ENCODE data around the gene ARHGEF4. TPM values are rescaled to one million over a fixed set of nuclear protein-coding genes. Genes with fewer than 3 reads are reported as not detected.
"Not testable (repeated sequence)": the region's sequence is repeated elsewhere in the genome, so short reads cannot be mapped to it uniquely, and the experiment has no call there.

The ARHGEF4 gene
- polyA plus RNA-seq, 1 donor: 7.4 TPM

DNA sequence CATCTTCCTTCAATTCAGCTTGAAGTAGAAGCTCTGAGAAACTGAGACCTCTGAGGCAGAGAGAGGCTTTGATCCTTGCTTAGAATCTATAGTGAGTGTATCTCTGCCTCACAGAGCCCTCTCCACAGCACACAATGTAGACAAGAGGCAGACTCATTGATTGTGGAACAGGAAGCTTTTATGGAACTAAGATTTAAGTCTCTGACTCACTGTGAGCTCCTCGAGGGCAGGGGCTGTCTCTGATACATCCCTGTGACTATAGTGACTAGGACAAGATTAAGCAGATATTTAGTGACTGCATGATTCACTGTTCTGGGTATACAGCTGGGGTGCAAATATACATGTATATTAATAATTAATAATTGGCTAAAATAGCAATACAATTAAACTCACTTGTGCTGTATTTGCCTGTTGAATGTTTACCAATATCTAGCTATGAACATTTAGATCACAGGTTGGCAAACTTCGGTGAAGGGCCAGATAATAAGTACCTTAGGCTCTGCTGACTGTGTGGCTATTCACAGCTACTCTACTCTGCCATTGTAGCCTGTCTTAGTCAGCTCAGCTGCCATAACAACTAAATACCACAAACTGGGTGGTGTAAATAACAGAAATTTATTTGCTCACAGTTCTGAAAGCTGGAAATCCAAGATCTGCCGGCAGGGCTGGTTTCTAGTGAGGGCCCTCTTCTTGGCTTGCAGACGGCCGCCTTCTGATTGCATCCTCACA, 54.4 kb downstream of the ARHGEF4 start:
- no peak for DNase-seq

- no peak for DNase-seq
These were observed 55.3 kb downstream of the ARHGEF4 start for GRCh38 chr2:130891966-130892365.

DNA sequence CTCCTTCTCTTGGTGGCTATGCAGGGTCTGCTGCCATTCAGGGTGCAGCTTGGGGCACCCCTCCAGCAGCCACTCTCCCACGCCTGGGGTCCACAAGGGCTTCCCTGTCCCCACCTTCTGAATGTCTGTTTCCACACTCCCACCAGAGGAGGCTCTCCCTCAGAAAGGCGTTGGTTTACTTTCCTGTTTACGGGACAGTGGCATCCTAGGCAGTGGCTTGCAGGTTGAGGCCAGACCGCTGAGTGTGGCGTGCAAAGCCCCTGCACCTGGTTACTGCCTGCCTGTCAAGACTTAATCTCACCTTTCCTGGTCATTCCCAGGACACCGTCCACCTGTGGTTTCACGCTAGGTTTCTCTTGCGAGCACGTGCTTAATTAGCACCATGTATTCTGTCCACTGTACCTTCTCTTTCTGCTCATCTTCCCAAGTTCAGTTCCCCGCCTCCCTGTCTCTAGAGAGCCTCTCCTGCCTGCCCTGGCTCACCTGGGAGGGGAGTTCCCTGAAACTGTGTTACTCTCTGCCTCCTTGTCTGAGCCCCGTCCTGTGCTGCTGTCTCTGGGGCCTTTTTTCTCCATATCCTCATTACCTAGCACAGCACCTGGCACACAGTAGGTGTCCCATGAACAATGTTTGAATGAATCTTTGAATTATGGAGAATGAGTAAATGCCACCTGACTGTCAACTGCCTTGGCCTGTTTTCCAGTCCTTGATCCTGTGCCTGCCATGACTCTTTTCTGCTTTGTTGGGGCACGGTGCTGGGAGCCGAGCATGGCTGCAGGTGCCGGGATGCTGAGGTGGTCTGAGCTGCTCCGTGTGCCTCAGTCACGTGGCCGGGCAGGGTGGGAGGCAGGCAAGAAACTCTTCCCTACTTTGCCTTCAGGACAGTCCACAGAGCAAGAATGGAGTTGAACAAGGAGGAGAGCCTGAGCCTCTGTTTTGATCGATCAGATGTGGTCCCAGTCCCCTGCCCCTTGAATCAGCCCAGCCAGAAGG, 56.4 kb downstream of the ARHGEF4 start:
- DNase-seq: no peak

DNA sequence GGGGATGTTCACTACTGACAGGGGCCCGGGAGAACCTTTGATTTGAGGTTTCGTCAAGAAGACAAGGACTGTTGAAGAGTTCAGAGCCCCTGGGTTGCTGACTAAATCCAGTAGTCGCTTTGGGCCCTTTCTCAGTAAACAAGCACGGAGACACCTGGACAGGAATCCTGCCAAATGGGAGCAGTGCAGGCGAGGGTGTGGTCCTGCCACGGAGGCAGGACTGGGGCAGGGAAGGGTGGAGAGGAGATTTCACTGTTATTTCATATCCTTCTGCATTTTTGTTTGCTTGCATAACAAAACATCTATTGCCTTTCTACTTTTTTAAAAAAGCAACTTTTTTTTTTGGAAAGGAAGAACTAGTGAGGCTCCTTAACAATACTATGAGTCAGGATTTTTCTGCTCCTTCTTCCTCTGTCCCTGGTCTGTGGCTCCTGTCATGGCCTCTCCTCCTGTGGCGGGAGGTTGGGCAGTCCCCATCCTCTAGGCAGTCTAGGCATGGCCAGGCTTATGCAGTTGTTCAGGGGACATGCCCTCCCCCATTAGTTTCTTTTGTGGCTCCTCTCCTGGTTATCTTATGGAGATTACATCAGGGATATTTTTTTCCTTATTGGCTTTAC, 57.7 kb downstream of the ARHGEF4 start:
- DNase-seq: no peak

- DNase-seq: no peak
These were observed 60.1 kb downstream of the ARHGEF4 start for GRCh38 chr2:130896813-130897212.

- no peak for DNase-seq
These were observed 61.8 kb downstream of the ARHGEF4 start for GRCh38 chr2:130898553-130898952.

DNA sequence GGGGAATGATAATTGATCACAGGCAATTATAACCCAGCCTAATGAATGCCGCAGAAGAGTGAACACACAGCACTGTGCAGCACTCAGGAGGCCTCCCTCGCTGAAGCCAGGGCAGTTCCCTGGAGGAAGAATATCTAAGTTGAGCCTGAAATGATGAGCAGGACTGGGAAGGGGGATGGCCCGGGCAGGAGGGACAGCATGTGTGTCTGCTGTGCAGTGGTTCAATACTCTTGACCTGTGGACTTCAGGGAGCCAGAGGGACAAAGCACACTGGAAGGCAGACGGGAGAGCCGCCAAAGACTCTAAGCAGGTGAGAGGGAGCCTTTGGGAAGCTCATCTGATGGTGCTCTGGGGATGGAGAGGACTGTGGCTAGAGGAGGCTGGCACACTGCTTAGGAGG, 62.6 kb downstream of the ARHGEF4 start:
- DNase-seq: no peak

DNA sequence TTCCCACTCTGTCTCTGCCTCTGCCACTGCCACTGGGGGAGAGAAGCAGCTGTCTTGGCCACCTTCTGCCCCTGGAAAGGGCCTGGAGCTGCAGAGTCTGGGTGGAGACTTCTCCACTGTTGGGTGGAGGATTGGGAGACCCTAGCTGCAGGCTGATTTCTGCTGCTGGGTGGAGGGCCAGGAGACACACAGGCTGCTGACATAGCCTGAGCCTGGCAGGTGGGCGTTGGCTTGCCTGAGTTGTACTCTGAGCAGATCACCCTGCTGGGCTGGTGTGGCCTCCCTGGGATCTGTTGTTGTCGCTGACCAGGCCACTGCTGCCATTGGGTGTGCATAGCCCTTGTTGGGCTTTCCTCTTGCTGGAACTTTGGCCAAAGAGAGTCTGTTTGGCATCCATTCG, 64.3 kb downstream of the ARHGEF4 start:
- DNase-seq: no peak

DNA sequence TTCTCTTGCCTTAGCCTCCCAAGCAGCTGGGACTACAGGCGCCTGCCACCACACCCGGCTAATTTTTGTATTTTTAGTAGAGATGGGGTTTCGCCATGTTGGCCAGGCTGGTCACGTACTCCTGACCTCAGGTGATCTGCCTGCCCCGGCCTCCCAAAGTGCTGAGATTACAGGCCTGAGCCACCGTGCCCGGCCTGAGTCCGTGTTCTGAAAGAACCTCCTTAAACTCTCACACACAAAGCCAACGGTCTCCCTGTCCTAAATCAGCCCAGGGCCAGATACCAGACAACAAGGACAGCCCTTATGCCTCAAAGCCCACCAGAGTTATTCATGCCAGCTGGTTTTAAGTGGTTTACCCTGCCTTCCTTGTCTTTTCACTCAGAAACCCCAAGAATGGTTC, 64.9 kb downstream of the ARHGEF4 start:
- DNase-seq: not testable (repeated sequence)

GRCh38 chr2:130908832-130909231, 72.1 kb downstream of the ARHGEF4 start:
- DNase-seq: no peak

GRCh38 chr2:130910931-130911330, 74.2 kb downstream of the ARHGEF4 start:
- no peak for DNase-seq

- no peak for DNase-seq
These were observed 74.8 kb downstream of the ARHGEF4 start for GRCh38 chr2:130911482-130911881.

DNA sequence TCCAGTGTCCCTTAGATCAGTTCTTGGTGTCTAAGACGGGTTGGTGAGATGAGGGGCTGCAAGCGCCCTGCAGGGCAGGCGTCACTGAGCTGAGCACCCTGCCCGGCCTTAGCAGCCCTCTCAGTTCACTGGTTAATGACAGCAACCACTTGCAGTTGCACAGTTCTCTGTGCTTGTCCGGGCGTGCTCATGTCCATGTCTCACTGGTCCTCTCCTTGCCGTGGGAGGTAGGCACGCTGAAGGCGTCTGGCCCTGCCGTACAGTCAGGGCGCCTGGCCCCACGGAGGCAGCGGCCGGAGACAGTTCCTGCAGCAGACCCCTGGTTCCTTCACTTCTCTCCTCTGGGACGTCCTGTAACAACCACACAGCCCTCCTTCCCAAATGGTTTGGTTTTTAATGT, 75.3 kb downstream of the ARHGEF4 start:
- DNase-seq: no peak

GRCh38 chr2:130912471-130912870, 75.8 kb downstream of the ARHGEF4 start:
- no peak for DNase-seq

GRCh38 chr2:130913891-130914290, 77.2 kb downstream of the ARHGEF4 start:
- no peak for DNase-seq

- DNase-seq: no peak
These were observed 78.4 kb downstream of the ARHGEF4 start for GRCh38 chr2:130915149-130915548.

- no peak for DNase-seq
These were observed 79.1 kb downstream of the ARHGEF4 start for GRCh38 chr2:130915595-130916437.

GRCh38 chr2:130916438-130916705, 79.7 kb downstream of the ARHGEF4 start:
- no peak for DNase-seq

DNA sequence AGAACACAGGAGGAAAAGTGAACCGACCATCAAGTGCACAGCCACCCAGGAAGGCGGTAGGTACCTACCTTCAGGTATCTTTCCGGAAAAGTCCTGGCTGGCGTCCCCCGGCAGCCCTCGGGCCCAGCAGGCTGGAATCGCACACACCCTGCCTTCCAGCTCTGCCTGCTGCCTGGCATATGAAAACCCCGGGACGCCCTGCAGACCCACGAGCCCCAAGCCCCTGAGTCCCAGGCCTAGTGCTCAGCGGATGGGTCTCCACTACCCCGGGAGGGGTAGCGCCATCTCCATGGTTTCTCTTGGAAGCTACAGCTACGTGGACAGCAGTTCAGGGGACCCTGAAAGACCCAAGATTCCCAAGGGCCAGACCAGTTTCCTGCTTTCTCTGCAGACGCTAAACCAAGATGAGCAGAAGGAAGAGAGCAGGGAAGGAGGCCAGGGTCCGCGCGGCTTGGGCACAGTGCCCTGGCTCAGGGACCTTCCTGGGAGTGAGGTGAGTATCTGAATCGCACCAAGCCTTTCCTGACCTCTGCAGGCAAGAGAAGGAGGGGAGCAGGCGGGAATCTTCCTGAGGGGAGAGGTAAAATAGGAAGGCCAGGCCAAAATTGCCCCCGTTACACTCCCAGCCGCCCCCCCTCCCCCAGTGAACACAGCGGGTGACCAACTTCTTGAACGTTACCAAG, 80.4 kb downstream of the ARHGEF4 start:
- no peak for DNase-seq

DNA sequence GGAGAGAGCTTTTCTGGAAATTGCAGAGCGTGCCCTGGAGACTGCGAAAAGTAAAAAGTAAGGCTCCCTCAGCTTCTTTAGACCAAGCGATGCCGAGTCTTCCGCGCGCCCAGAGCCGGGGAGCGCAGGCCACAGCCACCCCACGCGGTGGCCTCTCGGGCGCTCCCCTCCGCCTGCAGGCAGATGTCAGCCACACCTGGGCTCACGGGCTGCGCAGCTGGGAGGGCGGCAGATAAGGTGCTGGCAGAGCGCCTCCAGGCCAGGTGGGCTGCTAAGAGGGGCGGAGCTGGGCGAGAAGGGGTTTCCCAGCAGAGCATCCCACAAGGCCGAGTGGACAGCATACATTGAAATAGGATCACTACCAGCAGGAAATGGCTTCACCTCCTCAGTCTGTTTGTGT, 81.7 kb downstream of the ARHGEF4 start:
- DNase-seq: no peak

GRCh38 chr2:130920415-130921163, 83.9 kb downstream of the ARHGEF4 start:
- DNase-seq: peak; percentile 32
